ENCODE measurements around the gene ATP1A1. TPM values are rescaled to one million over a fixed set of nuclear protein-coding genes. Genes with fewer than 3 reads are reported as not detected.

Gene ATP1A1
- total and polyA plus RNA-seq, 9 of the 15 experiments (the other 6 are each of a cell fraction or from before 2014, with no cell fraction given) = 99.3 to 513 (median 234) TPM

DNA sequence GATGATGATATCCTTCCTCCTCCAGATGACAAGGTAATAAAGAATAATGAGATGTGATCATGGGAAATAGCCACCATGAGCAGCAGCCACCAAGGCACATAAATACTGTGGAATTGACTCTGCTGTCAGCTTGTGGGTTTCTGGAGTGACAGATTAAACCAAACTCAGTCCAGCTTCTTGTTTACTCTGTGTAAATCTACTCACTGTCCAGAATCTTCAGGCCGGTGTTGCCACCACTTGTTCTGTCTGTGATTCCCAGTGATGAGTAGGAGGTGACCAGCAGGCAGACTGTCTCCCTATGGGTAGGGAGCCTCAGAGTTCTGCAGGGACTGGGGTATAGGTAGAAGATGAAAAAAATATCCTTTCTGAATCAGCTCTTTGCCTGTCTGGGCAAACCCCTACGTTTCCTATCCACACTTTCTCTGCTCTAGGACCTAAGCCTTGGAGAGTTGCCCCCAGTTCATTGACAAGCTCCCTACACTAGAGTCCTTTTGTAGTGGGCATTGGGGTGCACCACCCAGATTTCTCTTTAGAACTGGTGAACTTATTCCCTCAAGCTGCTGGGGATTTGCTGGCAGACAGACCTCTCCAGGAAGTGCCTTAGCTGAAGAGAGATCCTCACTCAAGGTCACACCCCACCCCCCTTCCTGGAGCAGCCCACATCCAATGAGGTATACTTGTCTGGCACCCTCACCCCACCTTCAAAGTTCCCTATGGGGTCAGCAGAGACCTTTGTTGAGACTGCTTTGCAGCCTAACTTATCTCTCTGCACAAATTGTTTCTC, 47.6 kb downstream of the ATP1A1 start (continued):
- TF ChIP-seq, protein P1, sequence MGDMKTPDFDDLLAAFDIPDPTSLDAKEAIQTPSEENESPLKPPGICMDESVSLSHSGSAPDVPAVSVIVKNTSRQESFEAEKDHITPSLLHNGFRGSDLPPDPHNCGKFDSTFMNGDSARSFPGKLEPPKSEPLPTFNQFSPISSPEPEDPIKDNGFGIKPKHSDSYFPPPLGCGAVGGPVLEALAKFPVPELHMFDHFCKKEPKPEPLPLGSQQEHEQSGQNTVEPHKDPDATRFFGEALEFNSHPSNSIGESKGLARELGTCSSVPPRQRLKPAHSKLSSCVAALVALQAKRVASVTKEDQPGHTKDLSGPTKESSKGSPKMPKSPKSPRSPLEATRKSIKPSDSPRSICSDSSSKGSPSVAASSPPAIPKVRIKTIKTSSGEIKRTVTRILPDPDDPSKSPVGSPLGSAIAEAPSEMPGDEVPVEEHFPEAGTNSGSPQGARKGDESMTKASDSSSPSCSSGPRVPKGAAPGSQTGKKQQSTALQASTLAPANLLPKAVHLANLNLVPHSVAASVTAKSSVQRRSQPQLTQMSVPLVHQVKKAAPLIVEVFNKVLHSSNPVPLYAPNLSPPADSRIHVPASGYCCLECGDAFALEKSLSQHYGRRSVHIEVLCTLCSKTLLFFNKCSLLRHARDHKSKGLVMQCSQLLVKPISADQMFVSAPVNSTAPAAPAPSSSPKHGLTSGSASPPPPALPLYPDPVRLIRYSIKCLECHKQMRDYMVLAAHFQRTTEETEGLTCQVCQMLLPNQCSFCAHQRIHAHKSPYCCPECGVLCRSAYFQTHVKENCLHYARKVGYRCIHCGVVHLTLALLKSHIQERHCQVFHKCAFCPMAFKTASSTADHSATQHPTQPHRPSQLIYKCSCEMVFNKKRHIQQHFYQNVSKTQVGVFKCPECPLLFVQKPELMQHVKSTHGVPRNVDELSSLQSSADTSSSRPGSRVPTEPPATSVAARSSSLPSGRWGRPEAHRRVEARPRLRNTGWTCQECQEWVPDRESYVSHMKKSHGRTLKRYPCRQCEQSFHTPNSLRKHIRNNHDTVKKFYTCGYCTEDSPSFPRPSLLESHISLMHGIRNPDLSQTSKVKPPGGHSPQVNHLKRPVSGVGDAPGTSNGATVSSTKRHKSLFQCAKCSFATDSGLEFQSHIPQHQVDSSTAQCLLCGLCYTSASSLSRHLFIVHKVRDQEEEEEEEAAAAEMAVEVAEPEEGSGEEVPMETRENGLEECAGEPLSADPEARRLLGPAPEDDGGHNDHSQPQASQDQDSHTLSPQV (IDR thresholded peaks at IDR 0.05) = no peak
- TF ChIP-seq KAT8 (IDR thresholded peaks at IDR 0.05; ENCODE audit: low read depth) = no peak
- TF ChIP-seq, protein P2, sequence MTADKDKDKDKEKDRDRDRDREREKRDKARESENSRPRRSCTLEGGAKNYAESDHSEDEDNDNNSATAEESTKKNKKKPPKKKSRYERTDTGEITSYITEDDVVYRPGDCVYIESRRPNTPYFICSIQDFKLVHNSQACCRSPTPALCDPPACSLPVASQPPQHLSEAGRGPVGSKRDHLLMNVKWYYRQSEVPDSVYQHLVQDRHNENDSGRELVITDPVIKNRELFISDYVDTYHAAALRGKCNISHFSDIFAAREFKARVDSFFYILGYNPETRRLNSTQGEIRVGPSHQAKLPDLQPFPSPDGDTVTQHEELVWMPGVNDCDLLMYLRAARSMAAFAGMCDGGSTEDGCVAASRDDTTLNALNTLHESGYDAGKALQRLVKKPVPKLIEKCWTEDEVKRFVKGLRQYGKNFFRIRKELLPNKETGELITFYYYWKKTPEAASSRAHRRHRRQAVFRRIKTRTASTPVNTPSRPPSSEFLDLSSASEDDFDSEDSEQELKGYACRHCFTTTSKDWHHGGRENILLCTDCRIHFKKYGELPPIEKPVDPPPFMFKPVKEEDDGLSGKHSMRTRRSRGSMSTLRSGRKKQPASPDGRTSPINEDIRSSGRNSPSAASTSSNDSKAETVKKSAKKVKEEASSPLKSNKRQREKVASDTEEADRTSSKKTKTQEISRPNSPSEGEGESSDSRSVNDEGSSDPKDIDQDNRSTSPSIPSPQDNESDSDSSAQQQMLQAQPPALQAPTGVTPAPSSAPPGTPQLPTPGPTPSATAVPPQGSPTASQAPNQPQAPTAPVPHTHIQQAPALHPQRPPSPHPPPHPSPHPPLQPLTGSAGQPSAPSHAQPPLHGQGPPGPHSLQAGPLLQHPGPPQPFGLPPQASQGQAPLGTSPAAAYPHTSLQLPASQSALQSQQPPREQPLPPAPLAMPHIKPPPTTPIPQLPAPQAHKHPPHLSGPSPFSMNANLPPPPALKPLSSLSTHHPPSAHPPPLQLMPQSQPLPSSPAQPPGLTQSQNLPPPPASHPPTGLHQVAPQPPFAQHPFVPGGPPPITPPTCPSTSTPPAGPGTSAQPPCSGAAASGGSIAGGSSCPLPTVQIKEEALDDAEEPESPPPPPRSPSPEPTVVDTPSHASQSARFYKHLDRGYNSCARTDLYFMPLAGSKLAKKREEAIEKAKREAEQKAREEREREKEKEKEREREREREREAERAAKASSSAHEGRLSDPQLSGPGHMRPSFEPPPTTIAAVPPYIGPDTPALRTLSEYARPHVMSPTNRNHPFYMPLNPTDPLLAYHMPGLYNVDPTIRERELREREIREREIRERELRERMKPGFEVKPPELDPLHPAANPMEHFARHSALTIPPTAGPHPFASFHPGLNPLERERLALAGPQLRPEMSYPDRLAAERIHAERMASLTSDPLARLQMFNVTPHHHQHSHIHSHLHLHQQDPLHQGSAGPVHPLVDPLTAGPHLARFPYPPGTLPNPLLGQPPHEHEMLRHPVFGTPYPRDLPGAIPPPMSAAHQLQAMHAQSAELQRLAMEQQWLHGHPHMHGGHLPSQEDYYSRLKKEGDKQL (CRISPR knock-in tag; IDR thresholded peaks at IDR 0.05; ENCODE audit: borderline replicate concordance) = no peak
- TF ChIP-seq ZNF174 (CRISPR knock-in tag; IDR thresholded peaks at IDR 0.05) = no peak
- no peak for TF ChIP-seq ZNF830 (CRISPR knock-in tag; IDR thresholded peaks at IDR 0.05)
- TF ChIP-seq YY1 (IDR thresholded peaks at IDR 0.05; ENCODE audit: borderline replicate concordance in 1 of 3, control insufficient read depth in 1 of 3, extremely low read depth in 1 of 3, insufficient read depth in 3 of 3, insufficient read length in 1 of 3, insufficient replicate concordance in 2 of 3, low read depth in 1 of 3, low read length in 2 of 3) = no peak
- TF ChIP-seq, protein P3, sequence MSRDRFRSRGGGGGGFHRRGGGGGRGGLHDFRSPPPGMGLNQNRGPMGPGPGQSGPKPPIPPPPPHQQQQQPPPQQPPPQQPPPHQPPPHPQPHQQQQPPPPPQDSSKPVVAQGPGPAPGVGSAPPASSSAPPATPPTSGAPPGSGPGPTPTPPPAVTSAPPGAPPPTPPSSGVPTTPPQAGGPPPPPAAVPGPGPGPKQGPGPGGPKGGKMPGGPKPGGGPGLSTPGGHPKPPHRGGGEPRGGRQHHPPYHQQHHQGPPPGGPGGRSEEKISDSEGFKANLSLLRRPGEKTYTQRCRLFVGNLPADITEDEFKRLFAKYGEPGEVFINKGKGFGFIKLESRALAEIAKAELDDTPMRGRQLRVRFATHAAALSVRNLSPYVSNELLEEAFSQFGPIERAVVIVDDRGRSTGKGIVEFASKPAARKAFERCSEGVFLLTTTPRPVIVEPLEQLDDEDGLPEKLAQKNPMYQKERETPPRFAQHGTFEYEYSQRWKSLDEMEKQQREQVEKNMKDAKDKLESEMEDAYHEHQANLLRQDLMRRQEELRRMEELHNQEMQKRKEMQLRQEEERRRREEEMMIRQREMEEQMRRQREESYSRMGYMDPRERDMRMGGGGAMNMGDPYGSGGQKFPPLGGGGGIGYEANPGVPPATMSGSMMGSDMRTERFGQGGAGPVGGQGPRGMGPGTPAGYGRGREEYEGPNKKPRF (IDR thresholded peaks at IDR 0.05; ENCODE audit: low read depth, low read length) = no peak
- TF ChIP-seq BHLHE40 (IDR thresholded peaks at IDR 0.05; ENCODE audit: low read length) = peak; percentile 60; the same call in 1 of the 2 replicates
- no peak for TF ChIP-seq ZNF589 (CRISPR knock-in tag; IDR thresholded peaks at IDR 0.05; ENCODE audit: low read depth)
- TF ChIP-seq CC2D1A (IDR thresholded peaks at IDR 0.05) = peak; percentile 35; the same call in 1 of the 2 replicates
- TF ChIP-seq, protein P4, sequence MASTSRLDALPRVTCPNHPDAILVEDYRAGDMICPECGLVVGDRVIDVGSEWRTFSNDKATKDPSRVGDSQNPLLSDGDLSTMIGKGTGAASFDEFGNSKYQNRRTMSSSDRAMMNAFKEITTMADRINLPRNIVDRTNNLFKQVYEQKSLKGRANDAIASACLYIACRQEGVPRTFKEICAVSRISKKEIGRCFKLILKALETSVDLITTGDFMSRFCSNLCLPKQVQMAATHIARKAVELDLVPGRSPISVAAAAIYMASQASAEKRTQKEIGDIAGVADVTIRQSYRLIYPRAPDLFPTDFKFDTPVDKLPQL (IDR thresholded peaks at IDR 0.05; ENCODE audit: extremely low read depth, insufficient read length) = no peak
- no peak for TF ChIP-seq MTF1 (CRISPR knock-in tag; IDR thresholded peaks at IDR 0.05; ENCODE audit: borderline replicate concordance)
- peak; percentile 15 for TF ChIP-seq DACH1 (IDR thresholded peaks at IDR 0.05; ENCODE audit: partially characterized antibody)
- TF ChIP-seq MTA2 (IDR thresholded peaks at IDR 0.05; ENCODE audit: low read depth) = peak; percentile 76
